Measurements from ENCODE around the gene PGP. TPM values are rescaled to one million over a fixed set of nuclear protein-coding genes. Genes with fewer than 3 reads are reported as not detected.
"Not testable (repeated sequence)": the region's sequence is repeated elsewhere in the genome, so short reads cannot be mapped to it uniquely, and the experiment has no call there.

The PGP gene
- total RNA-seq, 1 donor from 2014 or later: 18.4 TPM

DNA sequence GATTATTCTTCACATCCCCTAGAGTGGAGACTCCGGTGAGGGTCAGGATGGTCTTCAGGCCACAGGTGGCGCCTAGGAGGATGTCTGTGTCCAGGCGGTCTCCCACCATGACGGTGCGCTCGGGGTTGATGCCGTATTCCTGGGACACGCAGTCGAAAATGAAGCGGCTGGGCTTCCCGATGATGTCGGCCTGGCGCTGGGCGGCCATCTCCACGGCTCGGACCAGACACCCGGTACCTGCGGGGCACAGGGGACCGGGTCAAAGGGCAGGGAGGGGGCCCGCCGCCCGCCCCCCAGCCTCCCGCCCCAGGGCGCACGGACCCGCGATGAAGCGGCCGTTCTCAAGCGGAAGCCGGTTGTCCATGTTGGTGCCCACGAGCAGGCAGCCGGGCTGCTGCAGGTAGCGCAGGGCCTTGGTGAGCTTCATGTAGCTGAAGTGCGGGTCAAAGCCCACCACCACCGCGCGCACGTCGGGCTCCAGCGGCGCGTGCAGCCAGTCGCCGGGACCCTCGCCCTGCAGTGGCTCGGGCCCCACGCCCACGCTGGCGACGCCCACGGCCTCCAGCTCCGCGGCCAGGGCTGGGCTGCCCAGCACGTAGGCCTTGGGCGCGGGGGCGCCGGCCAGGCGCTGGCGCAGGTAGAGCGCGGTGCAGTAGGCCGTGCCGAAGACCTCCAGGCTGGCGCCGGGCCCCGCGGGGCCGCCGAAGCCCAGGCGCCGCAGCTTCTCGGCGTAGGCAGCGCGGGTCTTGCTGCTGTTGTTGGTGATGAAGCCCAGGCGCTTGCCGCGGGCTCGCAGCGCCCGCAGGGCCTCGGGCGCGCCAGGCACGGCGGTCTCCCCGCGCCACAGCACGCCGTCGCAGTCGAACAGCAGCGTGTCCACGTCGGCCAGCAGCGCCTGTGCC lies 572 bp downstream of the PGP start:
- DNase-seq: peak; percentile 37

DNA sequence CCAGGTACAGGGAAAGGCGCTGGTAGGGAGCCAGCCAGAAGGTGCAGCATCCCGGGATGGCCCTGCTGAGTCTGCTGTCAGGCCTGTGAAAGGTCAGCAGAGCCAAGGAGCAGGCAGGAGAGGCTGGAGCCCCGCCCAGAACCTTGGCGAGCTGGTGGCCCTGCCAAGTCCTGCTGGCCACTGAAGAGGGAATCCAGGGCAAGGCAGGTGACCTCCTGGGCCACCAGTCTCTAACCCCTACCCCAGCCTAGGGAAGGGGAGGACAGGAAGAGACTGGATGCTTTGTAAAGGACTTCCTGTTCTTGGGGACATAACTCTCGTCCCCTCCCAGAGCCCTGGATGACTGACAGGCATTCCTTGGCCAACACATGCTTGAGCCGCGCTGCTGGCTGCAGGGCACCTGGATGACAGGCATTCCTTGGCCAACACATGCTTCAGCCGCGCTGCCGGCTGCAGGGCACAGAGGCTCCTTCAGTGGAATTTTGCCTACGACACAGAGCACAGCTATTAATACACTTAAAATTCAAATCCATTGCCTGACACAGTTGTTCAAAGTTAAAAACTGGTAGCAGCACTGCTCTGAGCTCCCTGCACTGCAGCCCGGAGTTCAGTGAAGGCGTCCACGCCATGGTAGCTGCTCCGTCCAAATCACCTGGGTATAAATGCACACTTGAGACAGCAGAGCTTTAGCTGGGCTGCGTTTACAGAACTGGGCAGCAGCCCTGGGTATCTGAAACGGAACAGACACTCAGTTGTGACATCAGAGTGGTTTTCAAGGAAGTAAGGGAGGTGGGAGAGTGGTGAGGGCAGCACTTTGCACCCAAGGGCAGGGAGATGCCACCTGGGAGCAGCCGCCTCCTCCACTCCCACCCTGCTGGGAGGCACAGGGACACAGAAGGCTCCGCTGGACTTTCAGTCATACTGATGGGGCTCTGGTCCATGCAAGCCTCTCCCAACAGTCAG lies 2.0 kb downstream of the PGP start:
- DNase-seq: no peak

- DNase-seq: no peak
These were observed 2.7 kb downstream of the PGP start for GRCh38 chr16:2211923-2212347.

GRCh38 chr16:2210386-2211365 lies 4.0 kb downstream of the PGP start, which contains the start of gene BRICD5:
Gene BRICD5 (minus strand): TSS chr16:2210863. CDS start chr16:2210833, 30 bp downstream.
- DNase-seq: no peak

DNA sequence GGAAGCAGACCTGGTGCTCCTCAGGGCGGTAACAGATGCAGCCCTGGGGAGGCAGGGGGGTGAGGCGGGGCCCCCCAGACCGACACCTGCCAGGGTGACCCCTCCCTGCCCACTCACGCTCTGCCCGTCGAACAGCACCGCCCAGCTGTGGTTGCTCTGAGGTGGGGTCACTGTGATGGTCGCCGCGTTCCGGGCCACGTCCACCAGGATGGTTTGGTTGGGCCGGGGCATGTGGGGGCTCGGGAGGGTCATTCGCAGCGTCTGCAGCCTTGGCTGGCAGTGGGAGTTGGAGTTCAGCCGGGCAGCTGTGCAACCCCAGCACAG lies 4.7 kb downstream of the PGP start:
- no peak for DNase-seq

DNA sequence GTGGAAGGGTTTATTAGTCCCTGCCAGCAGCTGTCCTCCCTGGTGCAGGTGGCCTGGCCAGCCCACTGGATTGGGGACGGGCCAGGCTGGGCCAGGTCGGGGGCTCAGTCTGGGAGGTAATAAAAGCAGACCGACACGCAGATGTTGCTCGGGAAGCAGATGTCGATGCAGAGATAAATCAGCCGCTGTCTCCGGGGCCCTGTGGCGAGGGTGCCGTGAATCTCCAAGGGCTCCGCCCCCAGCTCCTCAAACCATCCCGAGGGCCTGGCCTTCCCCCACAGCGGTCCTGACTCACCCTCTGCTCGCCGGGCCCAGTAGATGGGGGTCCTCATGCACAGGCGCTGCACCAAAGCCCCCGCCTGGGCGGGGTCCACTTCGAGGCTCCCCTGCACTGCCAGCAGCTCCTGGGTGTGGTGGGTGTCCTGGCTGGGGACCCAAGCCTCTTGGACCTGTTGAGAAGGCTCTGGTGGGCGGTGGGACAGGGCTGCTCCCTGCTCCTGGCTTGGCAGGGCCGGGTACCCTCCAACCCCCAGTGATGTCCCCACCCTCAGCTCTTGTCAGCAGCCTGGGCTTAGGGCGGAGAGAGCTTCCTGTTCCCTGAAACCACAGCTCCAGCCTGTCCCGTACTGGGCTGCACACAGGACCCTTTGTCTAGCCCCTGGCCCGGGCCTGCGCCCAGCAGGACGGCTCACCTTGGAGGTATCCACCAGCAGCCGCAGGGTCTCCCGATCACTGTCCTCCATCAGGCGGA lies 5.2 kb downstream of the PGP start:
- DNase-seq: no peak

GRCh38 chr16:2208772-2209171 lies 5.9 kb downstream of the PGP start:
- no peak for DNase-seq

DNA sequence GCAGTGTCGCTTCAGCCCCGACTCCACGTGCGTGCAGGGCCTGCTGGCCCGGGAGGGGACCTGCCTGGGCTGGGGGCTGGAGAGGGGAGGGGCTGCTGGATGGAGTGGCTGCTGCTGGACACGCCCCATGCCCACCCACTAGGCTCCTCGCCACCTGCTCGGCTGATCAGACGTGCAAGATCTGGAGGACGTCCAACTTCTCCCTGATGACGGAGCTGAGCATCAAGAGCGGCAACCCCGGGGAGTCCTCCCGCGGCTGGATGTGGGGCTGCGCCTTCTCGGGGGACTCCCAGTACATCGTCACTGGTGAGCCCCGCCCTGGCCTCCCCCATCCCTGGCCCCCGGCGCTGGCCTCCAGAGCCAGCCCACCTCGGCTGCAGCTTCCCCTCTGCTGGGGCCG lies 6.3 kb downstream of the PGP start:
- no peak for DNase-seq

- DNase-seq: no peak
These were observed 6.8 kb downstream of the PGP start for GRCh38 chr16:2207872-2208271.

GRCh38 chr16:2206780-2207433 lies 7.7 kb downstream of the PGP start:
- DNase-seq: no peak

- no peak for DNase-seq
These were observed 8.2 kb downstream of the PGP start for GRCh38 chr16:2206420-2206779.

DNA sequence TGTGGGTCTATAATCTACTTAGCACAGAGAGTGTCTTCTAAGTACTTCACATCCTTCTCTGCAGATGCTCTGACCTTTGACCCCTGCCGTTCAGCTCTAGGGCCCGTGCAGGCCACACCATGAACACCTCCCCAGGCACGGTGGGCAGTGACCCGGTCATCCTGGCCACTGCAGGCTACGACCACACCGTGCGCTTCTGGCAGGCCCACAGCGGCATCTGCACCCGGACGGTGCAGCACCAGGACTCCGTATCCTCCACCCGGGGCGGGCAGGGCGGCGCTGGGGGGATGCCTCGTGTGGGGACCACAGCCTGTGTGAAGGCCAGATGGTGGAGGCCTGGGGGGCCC lies 8.7 kb downstream of the PGP start:
- no peak for DNase-seq

DNA sequence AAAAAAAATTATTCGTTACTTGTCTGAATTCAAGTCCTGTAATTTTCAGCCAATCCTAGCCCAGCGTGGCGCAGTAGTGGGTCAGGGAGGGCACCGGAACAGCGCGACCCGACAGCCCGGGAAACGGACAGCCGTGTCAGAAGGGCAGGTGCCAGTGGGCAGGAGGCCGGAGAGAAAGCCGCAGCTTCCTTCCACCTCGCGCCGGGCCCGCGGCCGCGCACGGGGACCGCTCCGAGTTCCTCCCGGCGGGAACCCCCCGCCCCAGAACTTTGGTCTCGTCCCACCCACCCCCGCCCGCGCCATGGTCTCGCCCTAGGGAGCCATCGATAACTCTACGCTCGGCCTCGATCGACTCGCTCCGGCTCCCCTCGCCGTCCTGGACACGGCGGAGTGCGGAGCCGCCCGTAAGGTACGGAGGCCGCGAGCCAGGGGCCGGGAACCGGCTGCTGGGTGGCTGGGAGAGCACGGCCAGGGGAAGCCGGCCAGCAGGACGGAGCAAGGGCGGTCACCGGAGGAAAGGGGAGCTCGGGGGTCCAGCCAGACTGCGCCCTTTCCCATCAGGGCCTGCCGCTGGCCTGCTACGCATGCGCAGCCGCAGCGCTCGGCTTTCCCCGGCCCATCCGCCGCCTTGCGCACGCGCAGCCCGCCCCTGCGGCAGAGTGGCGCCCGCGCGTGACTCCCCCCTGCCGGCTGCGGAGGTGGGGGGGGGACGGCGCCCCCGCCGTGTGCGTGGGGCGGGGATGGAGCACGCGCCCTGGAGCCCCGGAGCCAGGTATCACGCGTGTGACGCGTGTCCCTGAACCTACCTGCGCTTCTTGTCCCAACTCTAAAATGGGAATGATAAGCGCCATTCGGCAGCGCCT lies 9.3 kb downstream of the PGP start, which contains the start of gene MLST8:
TSS of gene MLST8 (plus strand) at position 351 of the 863 bp plus-strand sequence. CDS start 632 bp downstream, outside the sequence.
- peak; percentile 90 for DNase-seq

- no peak for DNase-seq
These were observed 10.1 kb downstream of the PGP start for GRCh38 chr16:2204416-2205103.

DNA sequence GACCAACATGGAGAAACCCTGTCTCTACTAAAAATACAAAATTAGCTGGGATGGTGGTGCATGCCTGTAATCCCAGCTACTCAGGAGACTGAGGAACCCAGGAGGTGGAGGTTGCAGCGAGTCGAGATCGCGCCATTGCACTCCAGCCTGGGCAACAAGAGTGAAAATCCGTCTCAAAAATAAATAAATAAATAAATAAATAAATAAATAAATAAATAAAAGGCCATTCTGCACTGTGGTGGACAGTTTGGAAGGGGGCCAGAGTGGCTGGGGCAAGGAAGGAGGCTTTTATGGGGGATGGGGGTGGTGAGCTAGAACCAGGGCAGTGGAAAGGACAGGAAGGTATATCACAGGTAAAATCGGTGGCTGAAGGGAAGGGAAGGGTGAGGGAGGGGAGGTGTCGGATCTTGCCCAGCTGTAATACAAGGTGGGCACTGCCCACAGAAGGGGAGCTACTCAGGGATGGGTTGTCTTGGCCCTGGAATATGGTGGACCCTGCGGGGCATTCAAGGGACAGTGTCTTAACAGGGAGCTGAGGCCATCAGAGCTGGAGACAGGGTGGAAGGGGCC lies 11.4 kb downstream of the PGP start:
- not testable (repeated sequence) for DNase-seq

GRCh38 chr16:2200313-2200712 lies 14.3 kb downstream of the PGP start:
- no peak for DNase-seq

DNA sequence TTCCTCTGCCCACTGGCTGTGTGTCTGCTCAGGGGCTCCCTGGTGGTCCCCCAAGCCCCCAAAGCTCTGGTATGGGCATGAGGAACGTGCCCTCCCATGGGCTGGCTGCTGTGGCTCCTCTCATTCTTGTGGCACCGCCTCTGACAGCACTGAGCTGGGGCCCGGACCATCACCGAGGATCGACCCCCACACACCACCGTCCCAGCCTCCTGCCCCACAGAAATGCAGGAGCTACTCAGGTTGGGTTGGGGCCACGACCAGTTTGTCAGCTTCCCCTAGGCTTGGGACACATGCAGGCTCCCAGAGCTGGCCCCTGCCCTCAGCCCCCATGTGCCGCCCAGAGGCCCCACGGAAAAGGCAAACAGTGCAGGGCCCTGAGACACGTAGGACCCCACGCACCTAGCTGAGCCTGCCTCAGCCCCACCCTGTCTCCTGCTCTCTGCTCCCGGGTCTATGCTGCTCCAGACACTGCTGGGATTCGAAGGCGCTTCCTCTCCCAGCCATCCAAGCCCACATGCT lies 15.0 kb downstream of the PGP start:
- DNase-seq: no peak

DNA sequence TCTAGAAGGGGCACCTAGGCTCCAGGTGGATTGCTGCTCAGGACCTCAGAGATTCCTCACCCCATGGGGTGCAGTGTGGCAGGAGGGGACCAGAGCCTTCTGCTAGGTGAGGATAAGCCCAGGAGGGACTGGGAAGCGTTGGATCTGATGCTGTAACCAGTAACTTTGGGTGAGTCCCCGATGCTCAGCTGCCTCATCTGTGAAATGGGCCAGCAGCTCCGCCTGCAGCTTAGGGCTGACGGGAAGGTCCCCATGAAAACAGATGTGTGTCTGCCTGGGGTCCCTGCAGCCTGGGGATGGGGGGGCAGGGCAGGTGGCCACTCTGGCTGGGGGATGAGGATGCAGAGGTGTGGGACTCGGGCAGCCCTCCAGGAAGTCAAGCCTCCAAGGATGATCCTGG lies 15.5 kb downstream of the PGP start:
- DNase-seq: no peak

GRCh38 chr16:2198283-2198682 lies 16.4 kb downstream of the PGP start:
- no peak for DNase-seq
